PC-9 (cell line): ENCODE measurements around the gene ESPN. TPM values are rescaled to one million over a fixed set of nuclear protein-coding genes. Genes with fewer than 3 reads are reported as not detected.

ENCODE experiments used
- BruUV-seq: library from RNA; stranded (reverse); fragments of 400-500 nt; replicated peaks from 2 replicates; lab custom pipeline; 2021; lab: Mats Ljungman, UMichigan
- CTCF ChIA-PET: fragments of 300-600 bp; sonication (Branson Sonifier 250); formaldehyde crosslinking; loops from one replicate; lab custom pipeline; 2022; ENCODE audit warnings: antibody characterized with exemption; lab: Charles Lee
- POLR2A ChIA-PET: fragments of 300-600 bp; sonication (Branson Sonifier 250); formaldehyde crosslinking; loops from one replicate; lab custom pipeline; 2022; ENCODE audit warnings: antibody characterized with exemption; ENCODE audit not compliant: unreplicated experiment; lab: Charles Lee
- DNase-seq, 2 experiments: peaks; one replicate each; pipeline versions ENCODE4 v3.0.0 to v3.0.0-alpha.2; 2015 to 2022; ENCODE audit warnings: mixed read lengths in 1 of 2
- H2AFZ ChIP-seq: fragments of 200-600 bp; sonication (generic); 2 replicates; pipeline ENCODE4 v1.8.1; 2017; ENCODE audit warnings: antibody characterized with exemption
- H3F3A ChIP-seq: fragments of 200-600 bp; sonication (generic); 2 replicates; pipeline ENCODE4 v1.8.1; 2017; ENCODE audit warnings: antibody characterized with exemption, mild to moderate bottlenecking, low read depth; ENCODE audit not compliant: insufficient read depth
- H3K27ac ChIP-seq: fragments of 200-600 bp; sonication (generic); 2 replicates; pipeline ENCODE4 v1.6.1; 2016; ENCODE audit warnings: mixed run types
- H3K27me3 ChIP-seq: fragments of 200-600 bp; sonication (generic); 2 replicates; pipeline ENCODE4 v1.6.1; 2016; ENCODE audit warnings: low read depth, mixed run types; ENCODE audit not compliant: insufficient read depth
- H3K36me3 ChIP-seq: fragments of 200-600 bp; sonication (generic); 2 replicates; pipeline ENCODE4 v1.6.1; 2016; ENCODE audit warnings: low read depth, mixed run types
- H3K4me1 ChIP-seq: fragments of 200-600 bp; sonication (generic); replicated peaks from 2 replicates; pipeline ENCODE4 v1.6.1; 2016; ENCODE audit warnings: mixed run types; ENCODE audit not compliant: insufficient read depth
- H3K4me2 ChIP-seq: fragments of 200-600 bp; sonication (generic); 2 replicates; pipeline ENCODE4 v1.6.1; 2017; ENCODE audit warnings: mixed run types
- H3K4me3 ChIP-seq: fragments of 200-600 bp; sonication (generic); 2 replicates; pipeline ENCODE4 v1.6.1; 2016; ENCODE audit warnings: mixed run types
- H3K79me2 ChIP-seq: fragments of 200-600 bp; sonication (generic); 2 replicates; pipeline ENCODE4 v1.6.1; 2017; ENCODE audit warnings: low read depth, mixed run types
- H3K9me2 ChIP-seq: fragments of 200-600 bp; sonication (generic); 2 replicates; pipeline ENCODE4 v1.8.1; 2017; ENCODE audit warnings: mild to moderate bottlenecking; ENCODE audit not compliant: insufficient read depth
- H3K9me3 ChIP-seq: fragments of 200-600 bp; sonication (generic); 2 replicates; pipeline ENCODE4 v1.8.1; 2016; ENCODE audit warnings: low read depth; ENCODE audit not compliant: insufficient read depth
- H4K20me1 ChIP-seq: fragments of 200-600 bp; sonication (generic); 2 replicates; pipeline ENCODE4 v1.8.1; 2017; ENCODE audit not compliant: insufficient read depth
- CTCF ChIP-seq: fragments of 200-600 bp; sonication (generic); conservative IDR thresholded peaks from 2 replicates; pipeline ENCODE4 v1.6.1; 2017; ENCODE audit warnings: mixed run types, antibody characterized with exemption, mild to moderate bottlenecking, moderate library complexity
- EZH2 ChIP-seq: fragments of 200-600 bp; sonication (generic); IDR thresholded peaks from 2 replicates; pipeline ENCODE4 v1.8.0; 2017; ENCODE audit warnings: antibody characterized with exemption, low read depth
- intact Hi-C: fragments of 100-400 bp; cut with micrococcal nuclease; formaldehyde crosslinking; loops from one replicate; pipeline ENCODE4 v1.10.0; 2022; ENCODE audit not compliant: unreplicated experiment
- total RNA-seq: library from RNA; stranded (reverse); gene quantifications from 2 replicates; pipeline ENCODE4 v1.2.3, GENCODE V29; 2021

ESPN gene
- total RNA-seq, 1 experiment from 2014 or later = 18.6 TPM

GRCh38 chr1:6494627-6495026, 70.1 kb downstream of the ESPN start:
- no peak for DNase-seq
- ChIA-PET CTCF (no interaction called here), POLR2A (no interaction called here)
- H3K9me2 ChIP-seq = no peaks in the 10 kb centered on the region
- H3K4me1 ChIP-seq = peaks cover 16% of the 10 kb centered on the region
- H3K4me2 ChIP-seq = no peak overlapping the region
- no peaks in the 10 kb centered on the region for H3K27me3 ChIP-seq
- BruUV-seq = no TSS peak
- H3K9me3 ChIP-seq = no peaks in the 10 kb centered on the region
- no peak overlapping the region for H3K27ac ChIP-seq
- H4K20me1 ChIP-seq = no peaks in the 10 kb centered on the region
- no peaks in the 10 kb centered on the region for H3K79me2 ChIP-seq
- H3F3A ChIP-seq = peaks cover 12% of the 10 kb centered on the region; the same call in 1 of the 2 replicates
- H3K36me3 ChIP-seq = no peaks in the 10 kb centered on the region
- no peak overlapping the region for H3K4me3 ChIP-seq
- H2AFZ ChIP-seq = no peak overlapping the region
- intact Hi-C loops = loop anchor here (5.0 kb wide), 2 partner anchors 108 to 142 kb away; partner anchors contain the start of gene KLHL21
- TF ChIP-seq EZH2 = no peak
- TF ChIP-seq CTCF = no peak

GRCh38 chr1:6495041-6495441, 70.5 kb downstream of the ESPN start:
- Histone ChIP-seq H3K79me2 (no peaks in the 10 kb centered on the region), H4K20me1 (no peaks in the 10 kb centered on the region), H3F3A (peaks cover 12% of the 10 kb centered on the region; the same call in 1 of the 2 replicates), H3K4me3 (no peak overlapping the region), H3K27ac (no peak overlapping the region), H3K4me1 (peaks cover 16% of the 10 kb centered on the region), H3K9me2 (no peaks in the 10 kb centered on the region), H3K4me2 (no peak overlapping the region), H3K27me3 (no peaks in the 10 kb centered on the region), H2AFZ (no peak overlapping the region), H3K9me3 (no peaks in the 10 kb centered on the region), H3K36me3 (no peaks in the 10 kb centered on the region)
- DNase-seq = no peak
- intact Hi-C loops = no loop called here
- TF ChIP-seq EZH2 = no peak
- no peak for TF ChIP-seq CTCF
- no TSS peak for BruUV-seq
- ChIA-PET POLR2A (no interaction called here), CTCF (no interaction called here)

GRCh38 chr1:6495540-6496364, 71.2 kb downstream of the ESPN start:
- TF ChIP-seq EZH2 (no peak), CTCF (no peak)
- Histone ChIP-seq H3K79me2 (no peaks in the 10 kb centered on the region), H3K4me1 (peaks cover 16% of the 10 kb centered on the region), H3K9me2 (no peaks in the 10 kb centered on the region), H3K27me3 (no peaks in the 10 kb centered on the region), H2AFZ (no peak overlapping the region), H3K4me2 (no peak overlapping the region), H3K9me3 (no peaks in the 10 kb centered on the region), H3K36me3 (no peaks in the 10 kb centered on the region), H3F3A (peaks cover 12% of the 10 kb centered on the region; the same call in 1 of the 2 replicates), H3K4me3 (no peak overlapping the region), H4K20me1 (no peaks in the 10 kb centered on the region), H3K27ac (no peak overlapping the region)
- intact Hi-C loops = no loop called here
- BruUV-seq = no TSS peak
- DNase-seq = no peak
- POLR2A ChIA-PET = no interaction called here
- CTCF ChIA-PET = no interaction called here
